GM23338 (cell line): ENCODE data around the gene KDM1A. TPM values are rescaled to one million over a fixed set of nuclear protein-coding genes. Genes with fewer than 3 reads are reported as not detected.
A peak's percentile ranks its signal among the peaks of the same experiment; 100 is the strongest.

Experiments used
- ATAC-seq: fragments of 200-7000 bp; cut with Tn5 transposase; 3 replicates; pipeline ENCODE4 v1.9.1; 2020
- DNase-seq: peaks from one replicate; pipeline ENCODE4 v3.0.0-alpha.2; 2015; ENCODE audit warnings: low spot score
- H2AFZ ChIP-seq: fragments of 200-600 bp; sonication (generic); 2 replicates; pipeline ENCODE4 v1.8.0; 2016; ENCODE audit warnings: antibody characterized with exemption, mild to moderate bottlenecking, moderate library complexity
- H3F3A ChIP-seq: fragments of 200-600 bp; sonication (generic); replicated peaks from 2 replicates; pipeline ENCODE4 v1.8.0; 2017; ENCODE audit warnings: antibody characterized with exemption, mixed run types, low read depth
- H3K27ac ChIP-seq: fragments of 200-600 bp; sonication (generic); 2 replicates; pipeline ENCODE4 v1.6.1; 2016; ENCODE audit warnings: low read depth
- H3K27me3 ChIP-seq: fragments of 200-600 bp; sonication (generic); 2 replicates; pipeline ENCODE4 v1.8.0; 2016; ENCODE audit warnings: mild to moderate bottlenecking, mixed run types, moderate library complexity; ENCODE audit not compliant: insufficient read depth
- H3K36me3 ChIP-seq: fragments of 200-600 bp; sonication (generic); 2 replicates; pipeline ENCODE4 v1.8.0; 2016; ENCODE audit warnings: mild to moderate bottlenecking; ENCODE audit not compliant: insufficient read depth
- H3K4me1 ChIP-seq: fragments of 200-600 bp; sonication (generic); 2 replicates; pipeline ENCODE4 v1.8.0; 2016; ENCODE audit warnings: mild to moderate bottlenecking, moderate library complexity; ENCODE audit not compliant: insufficient read depth
- H3K4me2 ChIP-seq: fragments of 200-600 bp; sonication (generic); 2 replicates; pipeline ENCODE4 v1.7.1; 2017; ENCODE audit warnings: mixed run types
- H3K4me3 ChIP-seq: fragments of 200-600 bp; sonication (generic); 2 replicates; pipeline ENCODE4 v1.6.1; 2016; ENCODE audit warnings: mixed run types
- H3K79me2 ChIP-seq: fragments of 200-600 bp; sonication (generic); replicated peaks from 2 replicates; pipeline ENCODE4 v1.8.0; 2017; ENCODE audit warnings: mild to moderate bottlenecking; ENCODE audit not compliant: insufficient read depth
- H3K9me2 ChIP-seq: fragments of 200-600 bp; sonication (generic); 2 replicates; pipeline ENCODE4 v1.8.0; 2017; ENCODE audit not compliant: insufficient read depth
- H4K20me1 ChIP-seq: fragments of 200-600 bp; sonication (generic); replicated peaks from 2 replicates; pipeline ENCODE4 v1.8.0; 2017; ENCODE audit warnings: mild to moderate bottlenecking; ENCODE audit not compliant: insufficient read depth
- H3K27ac Mint-ChIP-seq: 2 replicates; pipeline ENCODE4 v1.8.0; 2020; ENCODE audit warnings: inconsistent platforms, mild to moderate bottlenecking, moderate library complexity, mixed read lengths
- H3K27me3 Mint-ChIP-seq: 3 replicates; pipeline ENCODE4 v1.8.0; 2022; ENCODE audit warnings: low read depth, mild to moderate bottlenecking, moderate library complexity, mixed read lengths, inconsistent platforms; ENCODE audit not compliant: insufficient read depth, poor library complexity
- H3K36me3 Mint-ChIP-seq: 3 replicates; pipeline ENCODE4 v1.8.0; 2021; ENCODE audit warnings: low read depth, mild to moderate bottlenecking, inconsistent platforms, moderate library complexity, mixed read lengths
- H3K4me1 Mint-ChIP-seq: 3 replicates; pipeline ENCODE4 v1.8.0; 2020; ENCODE audit warnings: mild to moderate bottlenecking, inconsistent platforms, mixed read lengths
- H3K4me3 Mint-ChIP-seq: 3 replicates; pipeline ENCODE4 v1.8.0; 2021; ENCODE audit warnings: moderate library complexity, mild to moderate bottlenecking, inconsistent platforms, mixed read lengths
- H3K9me3 Mint-ChIP-seq: 3 replicates; pipeline ENCODE4 v1.8.0; 2020; ENCODE audit warnings: moderate library complexity, mild to moderate bottlenecking, inconsistent platforms, mixed read lengths
- NANOG ChIP-seq: IDR thresholded peaks from 2 replicates; pipeline ENCODE4 v1.6.1; 2016; ENCODE audit warnings: antibody characterized with exemption, borderline replicate concordance
- ZNF331 ChIP-seq: fragments of 250-450 bp; sonication (Bioruptor Pico); IDR thresholded peaks from 2 replicates; pipeline ENCODE4 v1.5.0; 2020; ENCODE audit warnings: low read depth, mild to moderate bottlenecking, moderate library complexity
- polyA plus RNA-seq: library from polyadenylated mRNA; unstranded; fragments of >200 nt; fragmentation: Nextera tagmentation; extraction: Ambion mirVana; gene quantifications from 2 replicates; pipeline ENCODE4 v1.2.1, GENCODE V29; 2016
- total RNA-seq: library from RNA; depleted of rRNA; stranded (reverse); fragments of >200 nt; shearing (Covaris generic); gene quantifications from 2 replicates; pipeline ENCODE4 v1.2.3, GENCODE V29; 2014
- TF ChIP-seq, protein P1 (sequence below): IDR thresholded peaks from 2 replicates; pipeline ENCODE4 v1.6.1; 2016; ENCODE audit warnings: antibody characterized with exemption
- TF ChIP-seq, protein P2 (sequence below): fragments of 250-450 bp; sonication (Bioruptor Pico); IDR thresholded peaks from 2 replicates; pipeline ENCODE4 v1.5.0; 2020; ENCODE audit warnings: mild to moderate bottlenecking, moderate library complexity

Gene KDM1A
- total and polyA plus RNA-seq, 2 experiments from 2014 or later, result 86.4 to 252 TPM

DNA sequence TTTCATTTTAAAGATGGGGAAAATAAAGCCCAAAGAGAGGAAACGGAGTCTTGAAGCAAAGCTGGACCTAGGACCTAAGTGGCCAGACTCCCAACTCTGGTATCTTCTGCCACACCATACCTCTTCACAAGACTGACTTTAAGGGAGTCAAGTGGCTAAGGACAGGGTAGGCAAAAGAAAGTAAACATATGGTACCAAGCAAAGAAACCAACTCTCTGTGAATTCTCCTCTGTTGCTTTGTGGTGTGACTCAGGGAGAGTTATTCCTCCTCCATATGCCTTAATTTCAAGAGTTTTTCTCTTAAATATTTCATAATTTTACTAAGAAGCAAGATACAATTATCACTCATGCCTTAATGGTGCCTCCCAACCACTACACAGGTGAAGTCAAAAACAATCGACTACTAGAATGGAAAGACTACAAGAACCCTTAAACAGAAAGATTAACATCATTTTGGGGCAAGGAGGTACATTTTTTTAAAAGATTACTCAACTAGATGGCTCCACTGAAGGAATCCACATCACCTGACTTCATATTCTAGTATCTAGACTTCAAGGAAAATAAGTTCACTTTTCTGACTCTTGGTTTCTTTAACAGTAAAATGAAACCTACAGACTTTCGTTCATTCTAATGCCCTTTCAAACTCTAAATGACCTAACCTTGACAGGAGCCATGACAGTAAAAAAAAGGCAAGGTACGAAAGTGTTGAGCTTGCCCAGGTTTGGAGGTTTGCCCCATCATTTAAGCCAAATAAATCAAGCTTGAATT, 105.2 kb downstream of the KDM1A start:
- no peak for DNase-seq
- Mint-ChIP-seq H3K4me1 (peaks cover 42% of the 10 kb centered on the region), H3K9me3 (no peaks in the 10 kb centered on the region), H3K4me3 (no peak overlapping the region), H3K27me3 (peaks cover 3% of the 10 kb centered on the region), H3K27ac (peak overlapping the region; percentile 29; the same call in 1 of the 2 replicates), H3K36me3 (no peaks in the 10 kb centered on the region)
- H3K4me2 ChIP-seq, result no peak overlapping the region
- no peak overlapping the region for H3K4me3 ChIP-seq
- no peaks in the 10 kb centered on the region for H3K9me2 ChIP-seq
- peaks cover 28% of the 10 kb centered on the region for H3K4me1 ChIP-seq
- no peak overlapping the region for H2AFZ ChIP-seq
- no peaks in the 10 kb centered on the region for H3K36me3 ChIP-seq
- H3K27ac ChIP-seq, result no peak overlapping the region
- H4K20me1 ChIP-seq, result peaks cover 29% of the 10 kb centered on the region
- no peaks in the 10 kb centered on the region for H3K27me3 ChIP-seq
- no peak for ATAC-seq
- no peaks in the 10 kb centered on the region for H3F3A ChIP-seq
- peaks cover 99% of the 10 kb centered on the region for H3K79me2 ChIP-seq
- TF ChIP-seq, protein P1, sequence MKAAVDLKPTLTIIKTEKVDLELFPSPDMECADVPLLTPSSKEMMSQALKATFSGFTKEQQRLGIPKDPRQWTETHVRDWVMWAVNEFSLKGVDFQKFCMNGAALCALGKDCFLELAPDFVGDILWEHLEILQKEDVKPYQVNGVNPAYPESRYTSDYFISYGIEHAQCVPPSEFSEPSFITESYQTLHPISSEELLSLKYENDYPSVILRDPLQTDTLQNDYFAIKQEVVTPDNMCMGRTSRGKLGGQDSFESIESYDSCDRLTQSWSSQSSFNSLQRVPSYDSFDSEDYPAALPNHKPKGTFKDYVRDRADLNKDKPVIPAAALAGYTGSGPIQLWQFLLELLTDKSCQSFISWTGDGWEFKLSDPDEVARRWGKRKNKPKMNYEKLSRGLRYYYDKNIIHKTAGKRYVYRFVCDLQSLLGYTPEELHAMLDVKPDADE, result no peak
- TF ChIP-seq ZNF331 (no peak), NANOG (no peak)
- TF ChIP-seq, protein P2, sequence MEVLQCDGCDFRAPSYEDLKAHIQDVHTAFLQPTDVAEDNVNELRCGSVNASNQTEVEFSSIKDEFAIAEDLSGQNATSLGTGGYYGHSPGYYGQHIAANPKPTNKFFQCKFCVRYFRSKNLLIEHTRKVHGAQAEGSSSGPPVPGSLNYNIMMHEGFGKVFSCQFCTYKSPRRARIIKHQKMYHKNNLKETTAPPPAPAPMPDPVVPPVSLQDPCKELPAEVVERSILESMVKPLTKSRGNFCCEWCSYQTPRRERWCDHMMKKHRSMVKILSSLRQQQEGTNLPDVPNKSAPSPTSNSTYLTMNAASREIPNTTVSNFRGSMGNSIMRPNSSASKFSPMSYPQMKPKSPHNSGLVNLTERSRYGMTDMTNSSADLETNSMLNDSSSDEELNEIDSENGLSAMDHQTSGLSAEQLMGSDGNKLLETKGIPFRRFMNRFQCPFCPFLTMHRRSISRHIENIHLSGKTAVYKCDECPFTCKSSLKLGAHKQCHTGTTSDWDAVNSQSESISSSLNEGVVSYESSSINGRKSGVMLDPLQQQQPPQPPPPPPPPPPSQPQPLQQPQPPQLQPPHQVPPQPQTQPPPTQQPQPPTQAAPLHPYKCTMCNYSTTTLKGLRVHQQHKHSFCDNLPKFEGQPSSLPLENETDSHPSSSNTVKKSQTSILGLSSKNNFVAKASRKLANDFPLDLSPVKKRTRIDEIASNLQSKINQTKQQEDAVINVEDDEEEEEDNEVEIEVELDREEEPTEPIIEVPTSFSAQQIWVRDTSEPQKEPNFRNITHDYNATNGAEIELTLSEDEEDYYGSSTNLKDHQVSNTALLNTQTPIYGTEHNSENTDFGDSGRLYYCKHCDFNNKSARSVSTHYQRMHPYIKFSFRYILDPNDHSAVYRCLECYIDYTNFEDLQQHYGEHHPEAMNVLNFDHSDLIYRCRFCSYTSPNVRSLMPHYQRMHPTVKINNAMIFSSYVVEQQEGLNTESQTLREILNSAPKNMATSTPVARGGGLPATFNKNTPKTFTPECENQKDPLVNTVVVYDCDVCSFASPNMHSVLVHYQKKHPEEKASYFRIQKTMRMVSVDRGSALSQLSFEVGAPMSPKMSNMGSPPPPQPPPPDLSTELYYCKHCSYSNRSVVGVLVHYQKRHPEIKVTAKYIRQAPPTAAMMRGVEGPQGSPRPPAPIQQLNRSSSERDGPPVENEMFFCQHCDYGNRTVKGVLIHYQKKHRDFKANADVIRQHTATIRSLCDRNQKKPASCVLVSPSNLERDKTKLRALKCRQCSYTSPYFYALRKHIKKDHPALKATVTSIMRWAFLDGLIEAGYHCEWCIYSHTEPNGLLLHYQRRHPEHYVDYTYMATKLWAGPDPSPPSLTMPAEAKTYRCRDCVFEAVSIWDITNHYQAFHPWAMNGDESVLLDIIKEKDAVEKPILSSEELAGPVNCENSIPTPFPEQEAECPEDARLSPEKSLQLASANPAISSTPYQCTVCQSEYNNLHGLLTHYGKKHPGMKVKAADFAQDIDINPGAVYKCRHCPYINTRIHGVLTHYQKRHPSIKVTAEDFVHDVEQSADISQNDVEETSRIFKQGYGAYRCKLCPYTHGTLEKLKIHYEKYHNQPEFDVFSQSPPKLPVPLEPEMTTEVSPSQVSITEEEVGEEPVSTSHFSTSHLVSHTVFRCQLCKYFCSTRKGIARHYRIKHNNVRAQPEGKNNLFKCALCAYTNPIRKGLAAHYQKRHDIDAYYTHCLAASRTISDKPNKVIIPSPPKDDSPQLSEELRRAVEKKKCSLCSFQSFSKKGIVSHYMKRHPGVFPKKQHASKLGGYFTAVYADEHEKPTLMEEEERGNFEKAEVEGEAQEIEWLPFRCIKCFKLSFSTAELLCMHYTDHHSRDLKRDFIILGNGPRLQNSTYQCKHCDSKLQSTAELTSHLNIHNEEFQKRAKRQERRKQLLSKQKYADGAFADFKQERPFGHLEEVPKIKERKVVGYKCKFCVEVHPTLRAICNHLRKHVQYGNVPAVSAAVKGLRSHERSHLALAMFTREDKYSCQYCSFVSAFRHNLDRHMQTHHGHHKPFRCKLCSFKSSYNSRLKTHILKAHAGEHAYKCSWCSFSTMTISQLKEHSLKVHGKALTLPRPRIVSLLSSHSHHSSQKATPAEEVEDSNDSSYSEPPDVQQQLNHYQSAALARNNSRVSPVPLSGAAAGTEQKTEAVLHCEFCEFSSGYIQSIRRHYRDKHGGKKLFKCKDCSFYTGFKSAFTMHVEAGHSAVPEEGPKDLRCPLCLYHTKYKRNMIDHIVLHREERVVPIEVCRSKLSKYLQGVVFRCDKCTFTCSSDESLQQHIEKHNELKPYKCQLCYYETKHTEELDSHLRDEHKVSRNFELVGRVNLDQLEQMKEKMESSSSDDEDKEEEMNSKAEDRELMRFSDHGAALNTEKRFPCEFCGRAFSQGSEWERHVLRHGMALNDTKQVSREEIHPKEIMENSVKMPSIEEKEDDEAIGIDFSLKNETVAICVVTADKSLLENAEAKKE (CRISPR knock-in tag), result no peak
